ENCODE data around the gene PLAAT4. TPM values are rescaled to one million over a fixed set of nuclear protein-coding genes. Genes with fewer than 3 reads are reported as not detected.
A peak's percentile ranks its signal among the peaks of the same experiment; 100 is the strongest.

The PLAAT4 gene
- total and polyA plus RNA-seq, 2 of the 8 experiments (the other 6 are each of a cell fraction or from before 2014, with no cell fraction given), result 2.8 to 4.1 TPM

- H4K5ac ChIP-seq (ENCODE audit: insufficient read length, low read depth, low read length), result no peak overlapping the region
- H3K36me3 ChIP-seq (ENCODE audit: control insufficient read depth in 2 of 4, insufficient read depth in 4 of 4, low read length in 3 of 4), result peaks cover 0 to 4% (median 0%) of the 10 kb centered on the region in 4 experiments; a peak in 1 of 8 replicates
- H2BK5ac ChIP-seq (ENCODE audit: low read depth, low read length), result no peak overlapping the region
- peaks cover 7% of the 10 kb centered on the region; the same call in 1 of the 2 replicates for H3K23me2 ChIP-seq (ENCODE audit: low read depth, low read length)
- no peak overlapping the region for H3K14ac ChIP-seq (ENCODE audit: insufficient read length)
- H4K91ac ChIP-seq (replicated peaks; ENCODE audit: insufficient read length, low read length), result no peak overlapping the region
- no peaks in the 10 kb centered on the region for H4K20me1 ChIP-seq (replicated peaks in 1 of 2; ENCODE audit: control insufficient read depth in 1 of 2, insufficient read depth in 2 of 2, low read length in 2 of 2)
- H3K56ac ChIP-seq (replicated peaks; ENCODE audit: insufficient read length, low read depth, low read length), result no peak overlapping the region
- H3K4me2 ChIP-seq (ENCODE audit: insufficient read depth in 1 of 2, low read depth in 2 of 2, low read length in 2 of 2), result peak overlapping the region; percentile 62 to 74
- H3K27me3 ChIP-seq (replicated peaks in 1 of 4; ENCODE audit: control insufficient read depth in 3 of 4, extremely low read depth in 1 of 4, insufficient read depth in 3 of 4, low read length in 3 of 4), result no peaks in the 10 kb centered on the region; a peak in 1 of 7 replicates
- no peak for TF ChIP-seq BACH1 (IDR thresholded peaks at IDR 0.05; ENCODE audit: low read length)
- H3K9me3 ChIP-seq (ENCODE audit: insufficient read depth in 2 of 2, low read depth in 1 of 2, low read length in 1 of 2), result peaks cover 3 to 9% of the 10 kb centered on the region in 2 experiments; a peak in 2 of 4 replicates
- H2BK12ac ChIP-seq (ENCODE audit: low read depth, low read length), result no peak overlapping the region
- H2BK20ac ChIP-seq (ENCODE audit: low read length), result no peak overlapping the region
- H3K23ac ChIP-seq (ENCODE audit: insufficient read length), result no peak overlapping the region
- no peaks in the 10 kb centered on the region for H3K79me2 ChIP-seq (ENCODE audit: control insufficient read depth in 1 of 2, insufficient read depth in 2 of 2, low read length in 2 of 2)
- no peaks in the 10 kb centered on the region for H3K79me1 ChIP-seq (ENCODE audit: low read depth, low read length)
- 37% methylated on average over 11 of the region's 11 CpGs; no CpG with 5 or more reads in 1 of the 2 experiments for WGBS, 2 experiments (ENCODE audit: extremely low coverage in 1 of 2, insufficient coverage in 1 of 2, insufficient read length in 1 of 2, insufficient replicate concordance in 2 of 2, low coverage in 1 of 2, low lambda C conversion rate in 2 of 2, missing lambda C conversion rate in 1 of 2)
- no peak overlapping the region for H4K8ac ChIP-seq (ENCODE audit: extremely low read depth, insufficient read depth, low read length)
- H3K4me3 ChIP-seq (ENCODE audit: extremely low read depth in 1 of 4, insufficient read depth in 2 of 4, low read depth in 3 of 4, low read length in 4 of 4), result peak overlapping the region; percentile 53 to 69 (median 61)
- H3K4me1 ChIP-seq (replicated peaks in 1 of 4; ENCODE audit: control insufficient read depth in 3 of 4, insufficient read depth in 4 of 4, low read length in 3 of 4), result peaks cover 6 to 10% (median 9%) of the 10 kb centered on the region in 4 experiments; a peak in 5 of 7 replicates
- POLR2A ChIA-PET (ENCODE audit: partially characterized antibody), result interaction anchor here (1.0 to 2.8 kb wide), 5 partner anchors 13 to 118 kb away, joined by 3 to 10 read pairs (median 3); no protein-coding TSS in a partner anchor
- peak overlapping the region; percentile 9; the same call in 1 of the 2 replicates for H2AK5ac ChIP-seq (ENCODE audit: low read depth, low read length)
- H3K27ac ChIP-seq (ENCODE audit: low read depth, low read length), result no peak overlapping the region
- H2BK15ac ChIP-seq (ENCODE audit: low read length), result no peak overlapping the region
- no peak overlapping the region for H3K18ac ChIP-seq (ENCODE audit: extremely low read depth, low read length)
- CTCF ChIA-PET (ENCODE audit: partially characterized antibody), result interaction anchor here (0.9 to 5.4 kb wide), 4 partner anchors 12 to 63 kb away, joined by 3 to 63 read pairs (median 29); partner anchors contain the start of gene LGALS12
- no peak for DNase-seq (ENCODE audit: low read depth in 1 of 2, low spot score in 2 of 2)
- no peak overlapping the region for H2BK120ac ChIP-seq (replicated peaks; ENCODE audit: low read depth, low read length)
- H2AFZ ChIP-seq (ENCODE audit: low read length), result no peak overlapping the region; the same call in 1 of the 2 replicates
- peak; percentile 69 for FAIRE-seq
- H3K9ac ChIP-seq (replicated peaks in 1 of 4; ENCODE audit: extremely low read depth in 1 of 4, low read depth in 3 of 4, low read length in 3 of 4), result peak overlapping the region in 1 of 4 experiments; percentile 43; a peak in 1 of 7 replicates
- H3K4ac ChIP-seq (replicated peaks; ENCODE audit: insufficient read length, low read depth, low read length), result no peak overlapping the region
Measured at GRCh38 chr11:63491636-63492372, 44.8 kb upstream of the PLAAT4 start.

Data from H1 (cell line).